ENCODE data around the gene GFOD1. TPM values are rescaled to one million over a fixed set of nuclear protein-coding genes. Genes with fewer than 3 reads are reported as not detected.

Gene GFOD1
- total and polyA plus RNA-seq, 7 experiments from 2014 or later = 0.24 to 10.8 (median 1.4) TPM; not detected in 1

DNA sequence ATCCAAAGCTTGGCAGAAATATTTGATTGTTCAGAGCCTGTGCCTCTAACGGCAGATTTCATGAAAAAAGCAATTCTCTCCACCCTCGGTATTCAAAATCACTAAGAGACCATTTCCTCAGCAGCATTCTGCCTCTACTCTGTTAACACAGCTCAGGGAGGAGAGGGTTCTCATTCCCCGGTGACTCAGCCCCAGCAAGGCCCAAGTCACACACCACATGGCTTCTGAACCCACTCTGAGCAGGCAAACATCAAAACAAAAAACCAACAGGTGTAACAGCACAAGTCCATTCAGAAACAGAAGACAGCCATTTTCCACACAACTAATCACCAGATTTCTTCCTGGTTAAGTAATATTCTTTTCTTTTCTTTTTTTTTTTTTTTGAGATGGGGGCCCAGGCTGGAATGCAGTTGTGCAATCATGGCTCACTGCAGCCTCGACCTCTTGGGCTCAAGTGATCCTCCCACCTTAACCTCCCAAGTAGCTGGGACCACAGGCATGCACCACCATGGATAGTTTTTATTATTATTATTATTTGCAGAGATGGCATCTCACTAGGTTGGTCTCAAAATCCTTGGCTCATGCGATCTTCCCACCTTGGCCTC is 55.4 kb downstream of the GFOD1 start:
- H3K4me3 Mint-ChIP-seq = peak overlapping the region in 3 of 10 donors; percentile 6 to 69 (median 42)
- H3K27me3 ChIP-seq (ENCODE audit: control insufficient read depth in 2 of 2, insufficient read depth in 2 of 2, low read length in 2 of 2) = no peaks in the 10 kb centered on the region
- H3K9me3 ChIP-seq (ENCODE audit: control insufficient read depth in 2 of 3, low read length in 3 of 3) = no peaks in the 10 kb centered on the region
- no peaks in the 10 kb centered on the region for H3K36me3 ChIP-seq (ENCODE audit: control insufficient read depth in 2 of 3, insufficient read depth in 3 of 3, low read length in 3 of 3)
- ATAC-seq (no peak), DNase-seq (no peak)
- H3K4me3 ChIP-seq (ENCODE audit: low read length) = no peak overlapping the region
- intact Hi-C loops (cut with micrococcal nuclease) = no loop called here
- H3K9me3 Mint-ChIP-seq = peaks cover 0 to 6% (median 0%) of the 10 kb centered on the region in 11 donors
- H3K27ac Mint-ChIP-seq = peak overlapping the region in 2 of 9 donors; percentile 8 to 84
- H3K36me3 Mint-ChIP-seq = peaks cover 0 to 13% (median 0%) of the 10 kb centered on the region in 5 donors
- peaks cover 26 to 71% of the 10 kb centered on the region in 2 donors for H3K4me1 ChIP-seq (ENCODE audit: control insufficient read depth in 2 of 2, insufficient read depth in 2 of 2, low read length in 2 of 2)
- H3K4me1 Mint-ChIP-seq = peaks cover 29 to 87% (median 68%) of the 10 kb centered on the region in 7 donors
- H3K27ac ChIP-seq (ENCODE audit: low read depth, low read length) = no peak overlapping the region
- POLR2A ChIA-PET = no interaction called here
- H3K27me3 Mint-ChIP-seq = peaks cover 0 to 2% (median 0%) of the 10 kb centered on the region in 5 donors
- CTCF ChIA-PET = interaction anchor here (1.1 kb wide), 1 partner anchor 143 kb away, joined by 5 read pairs; the partner anchor contains the start of gene SIRT5

DNA sequence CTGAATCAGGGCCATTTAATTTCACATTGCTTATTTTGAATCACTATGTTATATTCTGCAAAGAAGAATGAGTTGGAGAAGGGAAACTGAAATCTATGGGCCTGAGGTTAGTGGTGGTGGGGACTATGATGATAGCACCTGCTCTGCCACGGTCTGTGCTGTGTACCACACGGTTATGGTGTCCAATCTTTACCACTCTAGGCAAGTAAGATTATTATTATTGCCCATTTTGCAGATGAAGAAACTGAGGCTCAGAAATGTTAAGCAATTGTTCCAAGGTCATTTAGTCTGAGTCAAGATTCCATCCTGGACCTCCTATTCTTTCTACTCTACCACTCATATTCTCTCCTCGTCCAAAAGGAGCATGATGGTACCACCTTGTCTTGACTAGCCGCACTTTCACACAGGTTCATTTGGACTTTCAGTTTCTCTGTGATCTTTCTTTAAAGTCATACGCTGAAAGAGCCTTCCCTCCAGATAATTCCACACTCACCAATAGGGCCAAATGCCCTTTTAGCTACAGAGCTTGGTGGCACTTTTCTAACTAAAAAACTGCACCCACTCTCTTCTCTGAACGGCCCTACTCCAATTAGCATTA is 56.2 kb downstream of the GFOD1 start:
- Histone ChIP-seq H3K4me3 (ENCODE audit: low read length) (no peak overlapping the region), H3K4me1 (ENCODE audit: control insufficient read depth in 2 of 2, insufficient read depth in 2 of 2, low read length in 2 of 2) (peaks cover 26 to 76% of the 10 kb centered on the region in 2 donors), H3K27me3 (ENCODE audit: control insufficient read depth in 2 of 2, insufficient read depth in 2 of 2, low read length in 2 of 2) (no peaks in the 10 kb centered on the region), H3K9me3 (ENCODE audit: control insufficient read depth in 2 of 3, low read length in 3 of 3) (no peaks in the 10 kb centered on the region), H3K27ac (ENCODE audit: low read depth, low read length) (no peak overlapping the region), H3K36me3 (ENCODE audit: control insufficient read depth in 2 of 3, insufficient read depth in 3 of 3, low read length in 3 of 3) (no peaks in the 10 kb centered on the region)
- H3K4me3 Mint-ChIP-seq = peak overlapping the region in 1 of 10 donors; percentile 33
- peak overlapping the region in 2 of 9 donors; percentile 8 to 84 for H3K27ac Mint-ChIP-seq
- H3K36me3 Mint-ChIP-seq = peaks cover 0 to 13% (median 0%) of the 10 kb centered on the region in 5 donors
- peaks cover 0 to 6% (median 0%) of the 10 kb centered on the region in 11 donors for H3K9me3 Mint-ChIP-seq
- intact Hi-C loops (cut with micrococcal nuclease) = no loop called here
- ATAC-seq (no peak), DNase-seq (no peak)
- peaks cover 0 to 2% (median 0%) of the 10 kb centered on the region in 5 donors for H3K27me3 Mint-ChIP-seq
- ChIA-PET CTCF (interaction anchor here (0.6 to 1.1 kb wide), 2 partner anchors 21 to 144 kb away, joined by 3 to 5 read pairs; partner anchors contain the start of gene SIRT5), POLR2A (interaction anchor here (0.6 kb wide), 1 partner anchor 159 kb away, joined by 3 read pairs; no protein-coding TSS in a partner anchor)
- H3K4me1 Mint-ChIP-seq = peaks cover 29 to 88% (median 66%) of the 10 kb centered on the region in 7 donors

DNA sequence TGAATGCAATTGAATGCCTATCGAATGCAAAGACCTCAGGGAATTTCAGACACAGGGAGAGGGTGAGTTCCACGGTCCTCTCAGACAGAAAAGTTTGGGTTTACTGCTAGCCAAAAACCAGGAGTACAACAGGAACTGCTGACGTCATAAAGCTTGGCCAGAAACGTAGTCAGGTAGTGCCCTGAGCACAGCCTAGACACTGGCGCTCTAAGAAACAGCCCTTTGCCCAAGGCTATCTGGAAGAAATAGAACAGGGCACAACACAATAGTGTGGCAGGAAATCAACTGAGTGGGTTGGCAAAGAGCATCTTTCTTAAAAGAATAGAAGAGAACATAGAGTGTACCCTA is 58.0 kb downstream of the GFOD1 start:
- Histone ChIP-seq H3K4me3 (ENCODE audit: low read length) (no peak overlapping the region), H3K9me3 (ENCODE audit: control insufficient read depth in 2 of 3, low read length in 3 of 3) (no peaks in the 10 kb centered on the region), H3K4me1 (ENCODE audit: control insufficient read depth in 2 of 2, insufficient read depth in 2 of 2, low read length in 2 of 2) (peaks cover 26 to 64% of the 10 kb centered on the region in 2 donors), H3K27me3 (ENCODE audit: control insufficient read depth in 2 of 2, insufficient read depth in 2 of 2, low read length in 2 of 2) (no peaks in the 10 kb centered on the region), H3K27ac (ENCODE audit: low read depth, low read length) (no peak overlapping the region), H3K36me3 (ENCODE audit: control insufficient read depth in 2 of 3, insufficient read depth in 3 of 3, low read length in 3 of 3) (no peaks in the 10 kb centered on the region)
- DNase-seq (no peak), ATAC-seq (no peak)
- POLR2A ChIA-PET = no interaction called here
- CTCF ChIA-PET = interaction anchor here (0.8 to 0.9 kb wide), 2 partner anchors 95 to 101 kb away, joined by 3 read pairs; partner anchors contain the start of gene TBC1D7
- intact Hi-C loops (cut with micrococcal nuclease) = loop anchor here (2.0 to 5.0 kb wide), 3 partner anchors 15 to 57 kb away; partner anchors contain the start of gene GFOD1 (in 1 of the 2)
- H3K9me3 Mint-ChIP-seq = peaks cover 0 to 4% (median 0%) of the 10 kb centered on the region in 11 donors
- peaks cover 0 to 11% (median 0%) of the 10 kb centered on the region in 5 donors for H3K36me3 Mint-ChIP-seq
- H3K27ac Mint-ChIP-seq = peak overlapping the region in 2 of 9 donors; percentile 34 to 48
- H3K4me1 Mint-ChIP-seq = peaks cover 21 to 83% (median 56%) of the 10 kb centered on the region in 7 donors
- H3K27me3 Mint-ChIP-seq = peaks cover 0 to 2% (median 0%) of the 10 kb centered on the region in 5 donors
- H3K4me3 Mint-ChIP-seq = peak overlapping the region in 7 of 10 donors; percentile 19 to 92 (median 62)

DNA sequence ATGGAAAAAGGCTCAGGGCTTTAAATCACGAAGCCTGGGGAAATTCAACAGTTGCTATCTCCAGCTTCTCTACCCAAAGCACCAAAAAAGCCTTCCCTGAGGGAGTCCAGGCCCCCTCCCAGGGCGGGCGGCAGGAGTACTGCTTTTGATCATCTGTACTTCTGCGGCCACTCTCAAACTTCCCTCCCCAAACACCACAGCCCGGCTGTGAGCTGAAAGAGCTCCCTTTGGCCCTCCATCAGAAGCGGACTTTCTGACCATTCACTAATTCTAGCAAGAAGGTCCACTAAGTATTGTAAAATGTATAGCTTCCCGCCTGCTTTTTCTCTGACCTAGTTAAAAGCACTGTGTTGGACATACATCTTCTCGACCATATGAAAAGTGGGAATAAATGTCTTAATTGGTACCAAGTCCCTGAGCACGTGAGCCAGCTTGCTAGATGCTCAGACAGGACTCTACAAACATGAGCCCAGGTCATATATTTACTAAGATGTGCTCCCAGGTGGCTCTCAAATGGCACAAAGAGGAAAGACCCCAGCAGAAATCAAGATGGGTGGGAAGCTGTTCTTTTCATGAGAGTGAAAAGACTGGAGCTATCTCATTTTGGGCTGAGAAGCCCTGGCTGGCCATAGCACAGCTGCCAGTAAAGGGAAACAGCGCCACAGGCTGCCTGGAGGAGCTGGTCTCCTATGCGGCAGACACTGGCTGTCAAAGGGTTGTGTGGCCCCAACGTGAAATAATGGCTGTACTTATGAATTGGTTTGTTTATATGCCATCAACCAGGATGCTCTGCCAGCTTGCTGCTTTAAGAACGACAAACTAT is 58.6 kb downstream of the GFOD1 start:
- ATAC-seq (no peak), DNase-seq (no peak)
- Histone ChIP-seq H3K36me3 (ENCODE audit: control insufficient read depth in 2 of 3, insufficient read depth in 3 of 3, low read length in 3 of 3) (no peaks in the 10 kb centered on the region), H3K9me3 (ENCODE audit: control insufficient read depth in 2 of 3, low read length in 3 of 3) (no peaks in the 10 kb centered on the region), H3K27ac (ENCODE audit: low read depth, low read length) (no peak overlapping the region), H3K4me1 (ENCODE audit: control insufficient read depth in 2 of 2, insufficient read depth in 2 of 2, low read length in 2 of 2) (peaks cover 26 to 63% of the 10 kb centered on the region in 2 donors), H3K4me3 (ENCODE audit: low read length) (peak overlapping the region; percentile 40), H3K27me3 (ENCODE audit: control insufficient read depth in 2 of 2, insufficient read depth in 2 of 2, low read length in 2 of 2) (no peaks in the 10 kb centered on the region)
- CTCF ChIA-PET = interaction anchor here (0.8 to 0.9 kb wide), 3 partner anchors 16 to 100 kb away, joined by 3 read pairs; partner anchors contain the start of gene TBC1D7
- POLR2A ChIA-PET = no interaction called here
- peaks cover 21 to 77% (median 55%) of the 10 kb centered on the region in 7 donors for H3K4me1 Mint-ChIP-seq
- peaks cover 0 to 2% (median 0%) of the 10 kb centered on the region in 11 donors for H3K9me3 Mint-ChIP-seq
- intact Hi-C loops (cut with micrococcal nuclease) = loop anchor here (1.0 to 5.0 kb wide), 8 partner anchors 16 to 147 kb away; partner anchors contain the start of gene GFOD1 (in 1 of the 2)
- H3K36me3 Mint-ChIP-seq = peaks cover 0 to 6% (median 0%) of the 10 kb centered on the region in 5 donors
- peak overlapping the region in 5 of 9 donors; percentile 23 to 83 (median 79) for H3K27ac Mint-ChIP-seq
- H3K4me3 Mint-ChIP-seq = peak overlapping the region; percentile 62 to 92 (median 80)
- H3K27me3 Mint-ChIP-seq = peaks cover 0 to 2% (median 0%) of the 10 kb centered on the region in 5 donors

DNA sequence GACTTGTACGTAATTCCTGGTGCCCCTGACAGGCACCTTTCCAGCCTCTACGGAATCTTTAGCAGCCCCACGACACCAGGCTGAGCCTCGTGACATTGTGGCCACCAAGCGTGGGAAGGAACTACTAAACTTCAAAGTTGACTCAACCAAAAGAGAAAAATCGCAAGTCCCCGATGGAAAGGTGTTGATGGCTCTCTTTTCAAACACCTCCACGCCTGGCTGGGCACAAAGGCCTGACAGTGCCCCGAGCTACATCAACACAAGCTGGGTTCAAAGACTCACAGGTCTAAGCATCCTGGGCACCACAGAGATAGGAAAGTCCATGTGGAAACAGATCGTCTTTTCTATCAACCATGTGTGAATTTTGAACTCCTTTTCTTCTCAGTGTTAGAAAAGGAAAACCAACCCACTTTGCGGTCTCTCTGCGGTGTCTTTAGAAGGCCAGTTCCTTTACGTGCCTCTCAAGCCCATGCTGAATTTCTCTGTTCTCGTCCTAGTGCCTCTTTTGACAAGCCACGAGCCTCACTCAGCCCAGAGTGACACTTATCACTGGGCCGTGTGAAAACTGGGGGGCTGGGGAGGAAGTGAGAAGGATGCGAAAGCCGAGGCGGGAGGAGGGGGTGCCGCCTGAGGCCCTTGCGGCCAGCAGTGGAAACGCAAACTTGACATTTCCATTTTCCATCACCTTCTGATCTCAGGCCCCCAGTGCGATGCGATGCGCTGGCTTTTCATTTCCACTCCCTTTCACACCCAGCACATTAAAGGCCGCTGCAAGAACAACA is 59.4 kb downstream of the GFOD1 start:
- Histone ChIP-seq H3K27me3 (ENCODE audit: control insufficient read depth in 2 of 2, insufficient read depth in 2 of 2, low read length in 2 of 2) (no peaks in the 10 kb centered on the region), H3K4me1 (ENCODE audit: control insufficient read depth in 2 of 2, insufficient read depth in 2 of 2, low read length in 2 of 2) (peaks cover 26 to 55% of the 10 kb centered on the region in 2 donors), H3K27ac (ENCODE audit: low read depth, low read length) (peak overlapping the region; percentile 9), H3K36me3 (ENCODE audit: control insufficient read depth in 2 of 3, insufficient read depth in 3 of 3, low read length in 3 of 3) (no peaks in the 10 kb centered on the region), H3K9me3 (ENCODE audit: control insufficient read depth in 2 of 3, low read length in 3 of 3) (no peaks in the 10 kb centered on the region), H3K4me3 (ENCODE audit: low read length) (peak overlapping the region; percentile 40)
- ATAC-seq (peak; percentile 86), DNase-seq (peak; percentile 29 to 76 (median 52))
- POLR2A ChIA-PET = no interaction called here
- peaks cover 0 to 9% (median 0%) of the 10 kb centered on the region in 5 donors for H3K36me3 Mint-ChIP-seq
- H3K4me3 Mint-ChIP-seq = peak overlapping the region; percentile 62 to 92 (median 80)
- H3K27me3 Mint-ChIP-seq = peaks cover 0 to 2% (median 0%) of the 10 kb centered on the region in 5 donors
- no peaks in the 10 kb centered on the region for H3K9me3 Mint-ChIP-seq
- intact Hi-C loops (cut with micrococcal nuclease) = loop anchor here (1.0 to 5.0 kb wide), 8 partner anchors 17 to 147 kb away; partner anchors contain the start of gene GFOD1 (in 1 of the 2)
- CTCF ChIA-PET = interaction anchor here (0.7 to 0.8 kb wide), 2 partner anchors 17 to 18 kb away, joined by 3 read pairs; no protein-coding TSS in a partner anchor
- peaks cover 21 to 78% (median 49%) of the 10 kb centered on the region in 7 donors for H3K4me1 Mint-ChIP-seq
- H3K27ac Mint-ChIP-seq = peak overlapping the region; percentile 1 to 85 (median 79)
